H9 (cell line): ENCODE results near the gene THSD4. TPM values are rescaled to one million over a fixed set of nuclear protein-coding genes. Genes with fewer than 3 reads are reported as not detected.

ENCODE experiments used
- DNase-seq: peaks from one replicate; pipeline ENCODE4 v3.0.0-alpha.2; 2017
- H2AFZ ChIP-seq: one replicate; pipeline ENCODE4 v1.6.1; 2013; ENCODE audit warnings: mild to moderate bottlenecking, low read length, control low read depth, moderate library complexity
- H2AK5ac ChIP-seq: 2 replicates; pipeline ENCODE4 v1.6.1; 2013; ENCODE audit warnings: low read length, control low read depth, mixed read lengths; ENCODE audit not compliant: insufficient read length
- H2BK120ac ChIP-seq: one replicate; pipeline ENCODE4 v1.6.1; 2013; ENCODE audit warnings: low read depth, mild to moderate bottlenecking, low read length, control low read depth, inconsistent platforms; ENCODE audit not compliant: poor library complexity, severe bottlenecking
- H2BK12ac ChIP-seq: 2 replicates; pipeline ENCODE4 v1.6.1; 2013; ENCODE audit warnings: low read length, control low read depth, mixed read lengths, low read depth; ENCODE audit not compliant: insufficient read length
- H2BK15ac ChIP-seq: 2 replicates; pipeline ENCODE4 v1.6.1; 2013; ENCODE audit warnings: low read depth, low read length, control low read depth
- H2BK20ac ChIP-seq: one replicate; pipeline ENCODE4 v1.6.1; 2013; ENCODE audit warnings: low read depth, mild to moderate bottlenecking, low read length, control low read depth, inconsistent platforms; ENCODE audit not compliant: poor library complexity, severe bottlenecking
- H2BK5ac ChIP-seq: 2 replicates; pipeline ENCODE4 v1.6.1; 2013; ENCODE audit warnings: low read length, control low read depth, mixed read lengths; ENCODE audit not compliant: insufficient read length
- H3K14ac ChIP-seq: 2 replicates; pipeline ENCODE4 v1.6.1; 2013; ENCODE audit warnings: low read length, control low read depth; ENCODE audit not compliant: insufficient read depth
- H3K18ac ChIP-seq: 2 replicates; pipeline ENCODE4 v1.6.1; 2013; ENCODE audit warnings: low read depth, mild to moderate bottlenecking, mixed read lengths, low read length, control low read depth; ENCODE audit not compliant: insufficient read length
- H3K23ac ChIP-seq: 2 replicates; pipeline ENCODE4 v1.6.1; 2013; ENCODE audit warnings: low read length, control low read depth, mixed read lengths, low read depth; ENCODE audit not compliant: insufficient read length
- H3K23me2 ChIP-seq: 2 replicates; pipeline ENCODE4 v1.6.1; 2013; ENCODE audit warnings: low read depth, mild to moderate bottlenecking, mixed read lengths, low read length, control low read depth; ENCODE audit not compliant: insufficient read length, poor library complexity, severe bottlenecking
- H3K27ac ChIP-seq: 2 replicates; pipeline ENCODE4 v1.5.1; 2013; ENCODE audit warnings: low read length, control low read depth, mixed read lengths, low read depth; ENCODE audit not compliant: insufficient read length
- H3K27me3 ChIP-seq: 2 replicates; pipeline ENCODE4 v1.6.1; 2013; ENCODE audit warnings: low read length, control low read depth, inconsistent platforms; ENCODE audit not compliant: insufficient read depth
- H3K4ac ChIP-seq: 2 replicates; pipeline ENCODE4 v1.6.1; 2013; ENCODE audit warnings: low read depth, mild to moderate bottlenecking, control low read depth, inconsistent platforms, low read length, moderate library complexity
- H3K4me1 ChIP-seq: 2 replicates; pipeline ENCODE4 v1.6.1; 2013; ENCODE audit warnings: low read length, control low read depth, inconsistent platforms; ENCODE audit not compliant: insufficient read depth
- H3K4me2 ChIP-seq: 2 replicates; pipeline ENCODE4 v1.6.1; 2013; ENCODE audit warnings: low read length, control low read depth, mixed read lengths; ENCODE audit not compliant: insufficient read length, insufficient read depth
- H3K56ac ChIP-seq: 2 replicates; pipeline ENCODE4 v1.6.1; 2013; ENCODE audit warnings: low read depth, mild to moderate bottlenecking, mixed read lengths, low read length, control low read depth; ENCODE audit not compliant: insufficient read length
- H3K79me1 ChIP-seq: 2 replicates; pipeline ENCODE4 v1.6.1; 2013; ENCODE audit warnings: low read depth, mild to moderate bottlenecking, moderate library complexity, low read length, control low read depth, inconsistent platforms; ENCODE audit not compliant: insufficient read depth, poor library complexity, severe bottlenecking
- H3K79me2 ChIP-seq: 2 replicates; pipeline ENCODE4 v1.6.1; 2013; ENCODE audit warnings: low read length, control low read depth, inconsistent platforms; ENCODE audit not compliant: insufficient read depth
- H3K9ac ChIP-seq: 2 replicates; pipeline ENCODE4 v1.6.1; 2013; ENCODE audit warnings: low read length, control low read depth, mixed read lengths; ENCODE audit not compliant: insufficient read length; ENCODE audit errors: extremely low read depth
- H3K9me3 ChIP-seq: one replicate; pipeline ENCODE4 v1.6.1; 2013; ENCODE audit warnings: low read depth, low read length, inconsistent platforms; ENCODE audit not compliant: control insufficient read depth
- H3T11ph ChIP-seq: one replicate; pipeline ENCODE4 v1.6.1; 2013; ENCODE audit warnings: mild to moderate bottlenecking, low read length, control low read depth, inconsistent platforms
- H4K20me1 ChIP-seq: one replicate; pipeline ENCODE4 v1.6.1; 2013; ENCODE audit not compliant: control insufficient read depth, insufficient read length, insufficient read depth
- H4K5ac ChIP-seq: 2 replicates; pipeline ENCODE4 v1.6.1; 2013; ENCODE audit warnings: low read depth, mild to moderate bottlenecking, mixed read lengths, low read length, control low read depth; ENCODE audit not compliant: insufficient read length
- H4K8ac ChIP-seq: replicated peaks from 2 replicates; pipeline ENCODE4 v1.6.1; 2013; ENCODE audit warnings: low read length, control low read depth, mixed read lengths, low read depth; ENCODE audit not compliant: insufficient read length
- H4K91ac ChIP-seq: 2 replicates; pipeline ENCODE4 v1.6.1; 2013; ENCODE audit warnings: low read depth, mild to moderate bottlenecking, moderate library complexity, mixed read lengths, low read length, control low read depth; ENCODE audit not compliant: insufficient read length
- H3K27ac Mint-ChIP-seq, 3 experiments: 2 replicates in 2 of 3; 3 replicates in 1 of 3; pipeline ENCODE4 v1.8.0; 2020 to 2021; ENCODE audit warnings: mixed read lengths in 3 of 3, mild to moderate bottlenecking in 1 of 3, moderate library complexity in 1 of 3
- H3K27me3 Mint-ChIP-seq: 2 replicates; pipeline ENCODE4 v1.8.0; 2021; ENCODE audit warnings: low read depth, mild to moderate bottlenecking, moderate library complexity, mixed read lengths
- H3K36me3 Mint-ChIP-seq, 3 experiments: 2 replicates in 2 of 3; 3 replicates in 1 of 3; pipeline ENCODE4 v1.8.0; 2020 to 2021; ENCODE audit warnings: low read depth in 3 of 3, mixed read lengths in 3 of 3; ENCODE audit not compliant: insufficient read depth in 1 of 3
- H3K4me1 Mint-ChIP-seq, 2 experiments: 2 replicates each; pipeline ENCODE4 v1.8.0; 2020; ENCODE audit warnings: mixed read lengths in 2 of 2
- H3K4me3 Mint-ChIP-seq, 2 experiments: 2 replicates in 1 of 2; 3 replicates in 1 of 2; pipeline ENCODE4 v1.8.0; 2020 to 2021; ENCODE audit warnings: mild to moderate bottlenecking in 2 of 2, mixed read lengths in 2 of 2, moderate library complexity in 1 of 2
- H3K9me3 Mint-ChIP-seq, 2 experiments: 2 replicates in 1 of 2; 3 replicates in 1 of 2; pipeline ENCODE4 v1.8.0; 2020; ENCODE audit warnings: mild to moderate bottlenecking in 2 of 2, mixed read lengths in 2 of 2, moderate library complexity in 1 of 2
- CTCF ChIP-seq: fragments of 200-600 bp; sonication (generic); conservative IDR thresholded peaks from 3 replicates; pipeline ENCODE4 v1.8.0; 2021; ENCODE audit warnings: antibody characterized with exemption, mild to moderate bottlenecking
- WGBS: extraction: QIAGEN DNeasy Blood & Tissue Kit; methylation state at CpG from one replicate; pipeline ENCODE4 v1.1.7; 2013; ENCODE audit warnings: missing lambda C conversion rate, low lambda C conversion rate, mixed read lengths; ENCODE audit not compliant: insufficient read length; ENCODE audit errors: extremely low coverage; 5-methylcytosine and 5-hydroxymethylcytosine counted together
- total RNA-seq: library from RNA; stranded (reverse); gene quantifications from 2 replicates; pipeline ENCODE4 v1.2.1, GENCODE V29; 2021

The THSD4 gene
- total RNA-seq, 1 experiment from 2014 or later = 5.5 TPM

GRCh38 chr15:71562251-71562650, 447.0 kb downstream of the THSD4 start:
- H3K79me2 ChIP-seq = no peaks in the 10 kb centered on the region
- no peaks in the 10 kb centered on the region for H3K79me1 ChIP-seq
- H3K27me3 ChIP-seq = no peaks in the 10 kb centered on the region
- no peaks in the 10 kb centered on the region for H3K9me3 ChIP-seq
- H3K4me1 ChIP-seq = no peaks in the 10 kb centered on the region
- no peak overlapping the region for H3K14ac ChIP-seq
- no peak overlapping the region for H3K23ac ChIP-seq
- no peak overlapping the region for H2BK5ac ChIP-seq
- H4K91ac ChIP-seq = no peak overlapping the region
- no peak overlapping the region for H3K18ac ChIP-seq
- Mint-ChIP-seq H3K27me3 (no peaks in the 10 kb centered on the region), H3K36me3 (no peaks in the 10 kb centered on the region), H3K4me1 (peaks cover 0 to 8% of the 10 kb centered on the region in 2 experiments; a peak in 3 of 4 replicates), H3K27ac (no peak overlapping the region; a peak in 1 of 7 replicates), H3K4me3 (no peak overlapping the region), H3K9me3 (peaks cover 0 to 3% of the 10 kb centered on the region in 2 experiments; a peak in 4 of 5 replicates)
- H4K8ac ChIP-seq = no peak overlapping the region
- H3T11ph ChIP-seq = no peak overlapping the region
- H2BK12ac ChIP-seq = no peak overlapping the region
- no CpG with 5 or more reads among the region's 5 CpGs for WGBS
- no peak overlapping the region for H4K5ac ChIP-seq
- H3K27ac ChIP-seq = no peak overlapping the region
- H3K4me2 ChIP-seq = no peak overlapping the region
- no peak overlapping the region for H2BK120ac ChIP-seq
- no peak overlapping the region for H3K9ac ChIP-seq
- DNase-seq = no peak
- no peak for TF ChIP-seq CTCF
- H2AK5ac ChIP-seq = no peak overlapping the region
- H3K56ac ChIP-seq = no peak overlapping the region
- H4K20me1 ChIP-seq = no peaks in the 10 kb centered on the region
- no peak overlapping the region for H3K4ac ChIP-seq
- no peak overlapping the region for H2AFZ ChIP-seq
- no peaks in the 10 kb centered on the region for H3K23me2 ChIP-seq
- H2BK15ac ChIP-seq = no peak overlapping the region
- H2BK20ac ChIP-seq = no peak overlapping the region
